Keratinocyte (primary cell): ENCODE results near the gene ZMYND8. TPM values are rescaled to one million over a fixed set of nuclear protein-coding genes. Genes with fewer than 3 reads are reported as not detected.

ENCODE experiments used
- DNase-seq: peaks from one replicate; pipeline ENCODE4 v3.0.0-alpha.2; 2011; ENCODE audit warnings: low read depth, missing footprints, low spot score
- FAIRE-seq: peaks from 2 replicates; lab custom pipeline; 2011; peaks lifted over from hg19 to GRCh38; lab: Jason Lieb, UNC
- H2AFZ ChIP-seq: 2 replicates; pipeline ENCODE4 v1.6.0; 2012; ENCODE audit warnings: low read length, control low read depth, inconsistent platforms; ENCODE audit not compliant: control insufficient read depth
- H3K27ac ChIP-seq: 2 replicates; pipeline ENCODE4 v1.5.1; 2011; ENCODE audit warnings: low read length; ENCODE audit not compliant: control insufficient read depth, insufficient read depth
- H3K27me3 ChIP-seq: 3 replicates; pipeline ENCODE4 v1.6.0; 2011; ENCODE audit warnings: low read length; ENCODE audit not compliant: control insufficient read depth, insufficient read depth; ENCODE audit errors: extremely low read depth
- H3K36me3 ChIP-seq, 2 experiments: 2 replicates in 1 of 2; 3 replicates in 1 of 2; pipeline ENCODE4 v1.5.1; 2011; ENCODE audit warnings: low read length in 2 of 2, mild to moderate bottlenecking in 1 of 2; ENCODE audit not compliant: control insufficient read depth in 2 of 2, insufficient read depth in 2 of 2; ENCODE audit errors: extremely low read depth in 1 of 2
- H3K4me1 ChIP-seq: 3 replicates; pipeline ENCODE4 v1.5.1; 2011; ENCODE audit warnings: low read length; ENCODE audit not compliant: control insufficient read depth, insufficient read depth; ENCODE audit errors: extremely low read depth
- H3K4me2 ChIP-seq: 3 replicates; pipeline ENCODE4 v1.6.0; 2011; ENCODE audit warnings: low read depth, low read length; ENCODE audit not compliant: control insufficient read depth, insufficient read depth; ENCODE audit errors: extremely low read depth
- H3K4me3 ChIP-seq, 3 experiments: fragments of 200-600 bp in 1 of 3; sonication (generic) in 1 of 3; 2 replicates in 2 of 3; 3 replicates in 1 of 3; pipeline ENCODE4 v1.5.1; 2011 to 2016; ENCODE audit warnings: low read length in 3 of 3, mild to moderate bottlenecking in 3 of 3, control low read depth in 2 of 3, inconsistent platforms in 1 of 3, low read depth in 1 of 3, mixed read lengths in 1 of 3, mixed run types in 1 of 3, moderate library complexity in 1 of 3; ENCODE audit not compliant: control insufficient read depth in 2 of 3, insufficient read depth in 2 of 3; ENCODE audit errors: extremely low read depth in 1 of 3
- H3K79me2 ChIP-seq: 2 replicates; pipeline ENCODE4 v1.6.0; 2012; ENCODE audit warnings: low read length; ENCODE audit not compliant: control insufficient read depth, insufficient read depth
- H3K9ac ChIP-seq: 3 replicates; pipeline ENCODE4 v1.6.0; 2011; ENCODE audit warnings: low read length; ENCODE audit not compliant: control insufficient read depth, insufficient read depth; ENCODE audit errors: extremely low read depth
- H3K9me1 ChIP-seq: 3 replicates; pipeline ENCODE4 v1.6.0; 2011; ENCODE audit warnings: low read length; ENCODE audit not compliant: control insufficient read depth, insufficient read depth; ENCODE audit errors: extremely low read depth
- H3K9me3 ChIP-seq: 2 replicates; pipeline ENCODE4 v1.5.1; 2012; ENCODE audit warnings: low read depth, low read length; ENCODE audit not compliant: control insufficient read depth
- H4K20me1 ChIP-seq: 3 replicates; pipeline ENCODE4 v1.6.0; 2011; ENCODE audit warnings: low read length; ENCODE audit not compliant: control insufficient read depth, insufficient read depth; ENCODE audit errors: extremely low read depth
- CTCF ChIP-seq, 3 experiments: IDR thresholded peaks in 1 of 3; conservative IDR thresholded peaks in 1 of 3; optimal IDR thresholded peaks in 1 of 3; 2 replicates in 2 of 3; 3 replicates in 1 of 3; pipeline versions ENCODE3 to v1.5.1; 2011; ENCODE audit warnings: low read length in 3 of 3, mild to moderate bottlenecking in 3 of 3, moderate library complexity in 2 of 3, control low read depth in 1 of 3, inconsistent platforms in 1 of 3; ENCODE audit not compliant: insufficient read depth in 2 of 3; ENCODE audit errors: extremely low read depth in 1 of 3
- EZH2 ChIP-seq: IDR thresholded peaks from one replicate; pipeline ENCODE4 v1.6.1; 2012; ENCODE audit warnings: inconsistent platforms, mild to moderate bottlenecking, low read length, moderate library complexity
- dilution Hi-C: fragments of 300-500 bp; cut with MboI; formaldehyde crosslinking; loops from one replicate; pipeline ENCODE4 v1.7.0; 2020; ENCODE audit warnings: low sequenced_read_pairs; ENCODE audit not compliant: extremely low pct_ligation_motif_present
- polyA plus RNA-seq, 5 experiments: library from polyadenylated mRNA; depleted of rRNA in 3 of 5; stranded (reverse) in 3 of 5; stranded (forward) in 1 of 5; unstranded in 1 of 5; fragments of >200 nt; gene quantifications; 1 replicate in 1 of 5; 2 replicates in 3 of 5; 3 replicates in 1 of 5; pipeline versions ENCODE4 v1.2.1 to v1.2.3, GENCODE V29; 2011 to 2012; ENCODE audit warnings: missing spikeins in 2 of 5, low read depth in 1 of 5, low replicate concordance in 1 of 5

Gene ZMYND8
- polyA plus RNA-seq, 1 donor (not counting 4 experiments of a cell fraction or from before 2014, with no cell fraction given) = 39.8 TPM

- Histone ChIP-seq H3K79me2 (peaks cover 24% of the 10 kb centered on the region), H3K27me3 (no peaks in the 10 kb centered on the region), H4K20me1 (peaks cover 8% of the 10 kb centered on the region), H3K9me1 (peaks cover 2% of the 10 kb centered on the region), H3K9me3 (no peaks in the 10 kb centered on the region), H2AFZ (no peak overlapping the region), H3K9ac (no peak overlapping the region), H3K4me2 (no peak overlapping the region), H3K27ac (no peak overlapping the region), H3K36me3 (peaks cover 32 to 44% of the 10 kb centered on the region in 2 experiments), H3K4me1 (no peaks in the 10 kb centered on the region), H3K4me3 (no peak overlapping the region)
- no peak for DNase-seq
- dilution Hi-C loops = no loop called here
- no peak for FAIRE-seq
- no peak for TF ChIP-seq EZH2
- TF ChIP-seq CTCF (optimal IDR thresholded peaks at IDR 0.05 in 1 of 3, IDR thresholded peaks at IDR 0.05 in 1 of 3, conservative IDR thresholded peaks at IDR 0.05 in 1 of 3; ENCODE audit: extremely low read depth in 1 of 3, insufficient read depth in 2 of 3, low read length in 3 of 3) = no peak
These were observed 112.0 kb downstream of the ZMYND8 start for GRCh38 chr20:47244451-47244850.

DNA sequence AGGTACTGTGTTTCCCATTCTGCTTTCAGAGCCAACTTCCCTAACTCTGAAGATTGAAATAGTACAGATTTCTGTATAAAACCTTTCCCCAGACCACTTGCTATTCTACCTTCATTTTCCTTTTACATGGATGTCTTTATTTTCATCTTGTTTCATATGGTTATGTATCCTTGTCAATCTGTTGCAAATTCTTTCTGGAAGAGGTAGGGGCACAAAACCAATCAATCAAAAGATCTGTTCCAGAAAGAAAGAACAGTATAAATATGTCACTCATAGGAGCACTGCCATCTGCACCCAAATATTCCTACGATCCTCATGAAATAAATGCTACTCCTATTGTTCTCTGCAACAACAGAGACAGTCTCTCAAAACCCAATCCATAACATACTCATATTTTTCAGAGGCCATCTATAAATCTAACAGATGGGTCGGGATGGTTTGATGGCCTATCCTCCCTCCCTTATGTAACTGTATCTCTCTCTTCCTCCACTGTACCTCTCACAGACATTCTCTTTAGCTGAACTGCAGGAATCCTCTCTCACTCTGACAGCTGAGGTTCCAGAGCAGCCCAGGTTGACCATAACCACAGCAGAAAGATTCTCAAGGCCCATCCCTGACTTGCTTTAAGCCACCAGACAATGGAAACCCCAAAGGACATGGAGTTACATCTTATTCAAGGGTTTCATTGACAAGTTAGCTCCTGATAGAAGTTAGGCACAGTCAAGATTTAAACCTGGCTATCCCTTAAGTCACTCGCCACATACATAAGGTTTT lies 112.8 kb downstream of the ZMYND8 start:
- H3K4me3 ChIP-seq = no peak overlapping the region
- H3K9ac ChIP-seq = no peak overlapping the region
- TF ChIP-seq EZH2 (no peak), CTCF (optimal IDR thresholded peaks at IDR 0.05 in 1 of 3, IDR thresholded peaks at IDR 0.05 in 1 of 3, conservative IDR thresholded peaks at IDR 0.05 in 1 of 3; ENCODE audit: extremely low read depth in 1 of 3, insufficient read depth in 2 of 3, low read length in 3 of 3) (no peak)
- no peak overlapping the region for H3K27ac ChIP-seq
- no peaks in the 10 kb centered on the region for H3K27me3 ChIP-seq
- DNase-seq = no peak
- peaks cover 32 to 40% of the 10 kb centered on the region in 2 experiments for H3K36me3 ChIP-seq
- no peaks in the 10 kb centered on the region for H3K9me3 ChIP-seq
- no peaks in the 10 kb centered on the region for H3K4me1 ChIP-seq
- dilution Hi-C loops = no loop called here
- H4K20me1 ChIP-seq = peaks cover 8% of the 10 kb centered on the region
- FAIRE-seq = no peak
- peaks cover 24% of the 10 kb centered on the region for H3K79me2 ChIP-seq
- H2AFZ ChIP-seq = no peak overlapping the region
- no peak overlapping the region for H3K4me2 ChIP-seq
- H3K9me1 ChIP-seq = peaks cover 2% of the 10 kb centered on the region
